HG02852 (cell line): ENCODE measurements around the gene MAGEA4.
"Not testable (repeated sequence)": the region's sequence is repeated elsewhere in the genome, so short reads cannot be mapped to it uniquely, and the experiment has no call there.

Source experiments
- ATAC-seq: cut with Tn5 transposase; IDR thresholded peaks from one replicate; pipeline ENCODE4 v1.9.1; 2021; ENCODE audit warnings: mild to moderate bottlenecking, moderate library complexity; ENCODE audit not compliant: unreplicated experiment

The MAGEA4 gene

DNA sequence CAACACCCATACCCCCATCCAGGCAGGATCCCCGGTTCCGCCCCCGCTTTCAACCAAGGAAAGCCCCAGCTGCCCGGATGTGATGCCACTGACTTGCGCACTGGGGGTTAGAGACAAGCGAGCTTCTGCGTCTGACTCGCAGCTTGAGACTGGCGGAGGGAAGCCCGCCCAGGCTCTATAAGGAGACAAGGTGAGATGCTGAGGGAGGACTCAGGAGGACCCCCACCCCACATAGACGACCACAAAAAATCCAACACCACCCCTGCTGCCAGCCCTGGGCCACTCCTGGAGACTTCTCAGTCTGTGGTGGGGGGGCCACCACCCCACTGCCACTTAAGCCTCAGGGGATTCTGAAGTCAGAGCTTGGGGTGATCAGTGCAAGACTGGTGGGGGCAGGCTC lies at the start of gene MAGEA4:
MAGEA4 (plus strand) TSS at position 110 of the 400 bp plus-strand sequence. CDS start 10,776 bp downstream, outside the sequence.
- no peak for ATAC-seq

- ATAC-seq = no peak
These were observed 42.1 kb upstream of the MAGEA4 start for GRCh38 chrX:151870602-151871001.

DNA sequence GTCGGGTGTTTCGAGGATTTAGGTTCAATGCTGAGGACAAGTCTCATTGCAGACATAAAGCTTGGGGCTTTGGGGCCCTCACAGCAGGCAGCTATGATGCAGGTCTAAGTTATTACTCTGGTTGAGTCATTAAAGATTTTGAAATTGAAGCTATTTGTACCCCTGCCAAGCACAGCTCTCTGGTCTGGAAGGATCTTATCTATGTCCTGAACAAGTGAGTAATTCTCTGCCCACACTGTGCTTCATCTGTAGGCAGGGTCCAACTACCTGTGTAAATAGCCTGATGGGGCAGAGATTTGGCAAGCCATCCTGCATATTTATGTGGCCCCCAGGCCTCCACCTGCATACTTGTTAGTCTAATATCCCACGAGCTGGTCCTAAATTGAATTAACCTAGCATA lies 41.4 kb upstream of the MAGEA4 start:
- ATAC-seq = no peak

GRCh38 chrX:151873096-151873495 lies 39.6 kb upstream of the MAGEA4 start:
- no peak for ATAC-seq

DNA sequence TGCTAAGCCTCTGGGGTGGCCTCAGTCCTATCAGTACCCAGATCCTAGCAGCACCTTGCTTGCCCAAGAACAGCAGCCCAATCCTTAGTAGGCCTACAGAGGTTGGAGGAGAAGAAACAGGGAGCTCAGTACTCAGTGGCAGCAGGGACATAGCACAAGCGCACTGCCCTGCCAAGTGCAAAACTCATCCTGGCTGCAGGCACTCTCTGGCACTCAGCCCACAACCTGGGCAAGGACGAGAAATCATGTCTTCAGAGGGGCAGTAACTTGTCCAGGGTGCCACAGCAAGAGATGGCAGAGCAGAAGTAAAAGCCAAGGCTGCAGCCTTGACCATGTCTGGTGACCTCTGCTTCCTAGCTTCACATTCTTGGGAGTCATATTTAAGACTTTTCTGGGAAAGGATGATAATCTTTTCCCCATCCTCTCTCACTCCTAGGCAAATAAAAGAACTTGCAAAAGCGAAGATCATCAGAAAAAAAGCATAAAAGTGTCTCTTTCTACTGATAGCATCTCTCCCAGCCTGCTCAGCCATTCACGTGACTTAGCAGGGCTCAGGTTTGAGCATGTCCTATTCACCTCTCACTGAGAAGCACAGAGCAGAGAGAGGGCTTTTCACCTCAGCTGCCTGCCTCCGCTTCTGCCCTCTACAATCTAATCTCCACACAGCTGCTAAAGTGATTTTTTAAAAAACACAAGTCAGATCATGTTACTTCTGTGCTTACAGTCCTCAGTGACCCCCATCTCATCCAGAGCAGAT lies 37.2 kb upstream of the MAGEA4 start:
- no peak for ATAC-seq

DNA sequence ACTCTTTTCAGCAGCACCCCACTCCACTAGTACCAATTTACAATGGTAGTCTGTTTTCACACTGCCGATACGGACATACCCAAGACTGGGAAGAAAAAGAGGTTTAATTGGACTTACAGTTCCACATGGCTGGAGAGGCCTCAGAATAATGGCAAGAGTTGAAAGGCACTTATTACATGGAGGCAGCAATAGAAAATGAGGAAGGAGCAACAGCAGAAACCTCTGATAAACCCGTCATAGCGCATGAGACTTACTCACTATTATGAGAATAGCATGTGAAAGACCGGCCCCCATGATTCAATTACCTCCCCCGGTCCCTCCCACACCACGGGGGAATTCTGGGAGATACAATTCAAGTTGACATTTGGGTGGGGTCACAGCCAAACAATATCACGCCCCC lies 34.1 kb upstream of the MAGEA4 start:
- no peak for ATAC-seq

- ATAC-seq = no peak
These were observed 32.8 kb upstream of the MAGEA4 start for GRCh38 chrX:151879856-151880255.

DNA sequence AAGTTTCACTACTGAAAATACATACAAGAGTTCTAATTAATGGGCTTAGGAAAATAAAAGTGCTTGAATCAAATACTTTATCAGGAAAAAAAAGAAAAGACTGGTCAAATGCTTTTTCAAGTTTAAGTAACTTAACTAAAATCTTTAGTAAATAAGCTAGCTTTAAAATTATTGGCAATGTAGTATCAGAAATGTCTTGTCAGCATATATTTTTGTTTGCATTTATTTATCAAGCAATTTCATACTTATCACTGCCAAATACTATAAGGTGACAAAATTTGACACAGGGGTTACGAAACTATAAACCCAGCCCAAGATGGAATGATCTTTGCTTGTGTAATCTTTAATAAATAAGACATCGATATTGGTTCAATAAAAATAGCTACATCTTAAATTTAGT lies 31.8 kb upstream of the MAGEA4 start:
- ATAC-seq = no peak

GRCh38 chrX:151889421-151889820 lies 23.3 kb upstream of the MAGEA4 start:
- no peak for ATAC-seq

GRCh38 chrX:151896734-151897474 lies 15.8 kb upstream of the MAGEA4 start:
- no peak for ATAC-seq

DNA sequence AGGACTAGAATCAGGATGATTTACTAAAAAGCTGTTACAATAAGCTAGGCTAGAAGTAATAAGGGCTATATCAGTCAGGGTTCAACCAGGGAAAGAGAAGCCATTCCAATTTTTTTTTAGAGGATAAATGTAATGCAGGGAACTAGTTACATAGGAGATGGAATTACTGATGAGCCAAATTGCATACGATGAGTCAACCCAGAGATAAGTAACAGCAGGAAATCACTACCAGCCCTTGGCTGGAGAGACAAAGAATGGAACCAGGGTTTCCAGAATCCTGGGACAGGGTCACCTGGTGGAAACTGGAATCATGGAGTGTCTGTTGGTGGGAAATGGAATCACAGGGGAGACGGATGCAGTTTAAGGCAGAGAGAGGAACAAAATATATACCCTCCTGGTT lies 13.1 kb upstream of the MAGEA4 start:
- no peak for ATAC-seq

GRCh38 chrX:151901826-151902225 lies 10.9 kb upstream of the MAGEA4 start:
- ATAC-seq = no peak

DNA sequence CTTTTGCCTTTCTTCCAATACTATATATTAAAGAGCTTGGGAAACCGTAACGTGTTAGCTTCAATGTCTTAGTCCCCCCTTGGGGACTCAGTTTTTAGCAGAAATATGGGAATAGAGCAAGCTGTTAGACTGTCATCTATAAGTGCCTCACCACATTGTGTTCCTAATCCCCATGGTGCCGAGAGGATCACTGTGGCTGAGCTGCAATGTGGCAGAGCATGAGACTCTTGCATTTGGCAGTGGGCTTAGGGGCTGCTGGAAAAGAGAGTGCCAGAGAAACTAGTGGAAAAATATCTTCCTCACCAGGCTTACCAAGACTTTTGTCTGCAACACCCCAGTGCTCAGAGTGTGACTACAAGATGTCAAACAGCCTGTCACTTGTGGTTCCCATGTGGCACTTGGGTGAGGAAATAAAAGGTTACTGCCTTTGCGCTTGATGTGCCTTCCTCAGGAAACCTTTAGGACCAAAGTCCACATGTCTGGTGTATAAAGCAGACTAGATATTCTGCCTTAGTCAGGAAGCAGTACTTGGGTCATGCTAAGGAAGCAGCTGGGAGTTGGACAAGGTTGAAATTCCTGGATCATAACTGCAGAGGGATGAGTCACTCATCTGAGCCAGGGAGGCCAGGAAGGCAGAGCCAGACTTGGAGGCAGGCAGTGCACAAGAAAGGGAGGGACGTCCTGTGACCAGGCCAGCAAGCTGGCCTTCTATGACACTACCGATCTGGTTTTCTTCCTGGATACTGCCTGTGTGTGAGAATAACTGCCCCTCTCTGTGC lies 9.7 kb upstream of the MAGEA4 start:
- no peak for ATAC-seq

GRCh38 chrX:151904989-151905388 lies 7.7 kb upstream of the MAGEA4 start:
- no peak for ATAC-seq

DNA sequence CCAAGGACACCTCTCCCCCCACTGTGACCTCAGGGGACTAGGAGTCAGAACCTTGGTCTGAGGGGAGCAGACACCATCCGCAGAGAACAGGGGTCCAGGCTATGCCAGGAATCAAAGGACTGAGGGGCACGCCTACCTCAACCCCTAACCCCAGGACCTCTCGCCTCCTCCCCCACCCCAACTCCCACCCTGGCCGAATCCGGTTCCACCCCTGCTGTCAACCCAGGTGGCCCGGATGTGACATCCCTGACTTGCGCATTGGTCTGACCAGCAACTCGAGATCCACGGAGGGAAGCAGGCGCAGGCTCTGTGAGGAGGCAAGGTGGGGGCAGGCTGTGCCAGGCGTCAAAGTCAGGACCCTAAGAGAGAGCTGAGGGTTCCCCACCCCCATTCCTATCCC lies 468 bp upstream of the MAGEA4 start:
- ATAC-seq = no peak

GRCh38 chrX:151918736-151919135 lies 6.0 kb downstream of the MAGEA4 start:
- ATAC-seq = not testable (repeated sequence)

GRCh38 chrX:151919610-151920009 lies 6.9 kb downstream of the MAGEA4 start:
- no peak for ATAC-seq

- ATAC-seq = no peak
These were observed 7.4 kb downstream of the MAGEA4 start for GRCh38 chrX:151920101-151920500.

GRCh38 chrX:151920530-151920929 lies 7.8 kb downstream of the MAGEA4 start:
- ATAC-seq = no peak

DNA sequence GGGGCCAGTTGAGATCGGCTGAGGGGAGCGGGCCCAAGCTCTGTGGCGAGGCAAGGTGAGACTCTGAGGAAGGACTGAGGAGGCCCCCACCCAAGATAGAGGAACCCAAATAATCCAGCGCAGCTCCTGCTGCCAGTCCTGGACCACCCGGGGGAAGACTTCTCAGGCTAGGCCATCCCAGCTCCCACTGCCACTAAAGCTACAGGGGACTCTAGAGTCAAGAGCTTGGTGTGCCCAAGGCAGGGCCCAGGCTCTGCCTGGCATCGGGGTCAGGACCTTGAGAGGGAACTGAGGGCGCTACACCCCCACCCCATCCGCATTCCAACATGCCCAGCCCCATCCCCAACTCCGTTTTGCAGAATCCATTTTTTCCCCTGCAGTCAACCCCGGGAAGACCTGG lies 8.6 kb downstream of the MAGEA4 start:
- no peak for ATAC-seq

GRCh38 chrX:151921866-151922265 lies 9.2 kb downstream of the MAGEA4 start:
- no peak for ATAC-seq

- ATAC-seq = no peak
These were observed 10.0 kb downstream of the MAGEA4 start for GRCh38 chrX:151922692-151923091.
